ENCODE data around the gene SLC47A1.

DNA sequence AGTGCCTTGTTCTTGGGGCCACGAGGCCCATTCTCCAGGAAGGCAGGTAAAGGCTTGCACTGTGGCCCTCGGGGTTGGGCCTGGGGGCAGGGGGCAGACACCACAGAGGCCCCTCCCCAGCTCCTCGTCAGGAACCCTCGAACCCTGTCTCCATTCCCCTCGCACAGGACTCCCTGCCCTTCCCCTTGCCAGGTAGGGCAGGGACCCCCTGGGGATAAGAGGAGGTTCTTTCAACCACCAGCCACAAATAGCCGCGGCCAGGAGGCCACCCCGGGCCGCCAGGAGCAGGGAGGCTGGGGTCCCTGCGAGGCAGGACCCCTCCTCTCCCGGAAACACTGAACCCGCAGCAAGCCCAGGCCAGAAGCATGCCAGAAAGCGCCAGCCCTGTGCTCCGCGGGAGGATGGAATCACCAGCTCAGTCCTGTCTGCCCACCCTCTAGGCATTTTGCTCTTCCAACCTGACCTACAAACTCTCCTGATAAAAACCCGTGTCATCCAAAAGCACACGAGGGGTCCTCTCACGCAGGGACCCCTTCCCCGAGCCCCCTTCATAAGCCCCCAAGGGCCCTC, 45.6 kb downstream of the SLC47A1 start:
- TF ChIP-seq SIN3A (conservative IDR thresholded peaks at IDR 0.05 in 1 of 2, IDR thresholded peaks at IDR 0.05 in 1 of 2; ENCODE audit: low read depth in 1 of 2, low read length in 2 of 2), result no peak
- TF ChIP-seq, protein P1, sequence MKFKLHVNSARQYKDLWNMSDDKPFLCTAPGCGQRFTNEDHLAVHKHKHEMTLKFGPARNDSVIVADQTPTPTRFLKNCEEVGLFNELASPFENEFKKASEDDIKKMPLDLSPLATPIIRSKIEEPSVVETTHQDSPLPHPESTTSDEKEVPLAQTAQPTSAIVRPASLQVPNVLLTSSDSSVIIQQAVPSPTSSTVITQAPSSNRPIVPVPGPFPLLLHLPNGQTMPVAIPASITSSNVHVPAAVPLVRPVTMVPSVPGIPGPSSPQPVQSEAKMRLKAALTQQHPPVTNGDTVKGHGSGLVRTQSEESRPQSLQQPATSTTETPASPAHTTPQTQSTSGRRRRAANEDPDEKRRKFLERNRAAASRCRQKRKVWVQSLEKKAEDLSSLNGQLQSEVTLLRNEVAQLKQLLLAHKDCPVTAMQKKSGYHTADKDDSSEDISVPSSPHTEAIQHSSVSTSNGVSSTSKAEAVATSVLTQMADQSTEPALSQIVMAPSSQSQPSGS (IDR thresholded peaks at IDR 0.05; ENCODE audit: low read length), result no peak
- TF ChIP-seq, protein P2, sequence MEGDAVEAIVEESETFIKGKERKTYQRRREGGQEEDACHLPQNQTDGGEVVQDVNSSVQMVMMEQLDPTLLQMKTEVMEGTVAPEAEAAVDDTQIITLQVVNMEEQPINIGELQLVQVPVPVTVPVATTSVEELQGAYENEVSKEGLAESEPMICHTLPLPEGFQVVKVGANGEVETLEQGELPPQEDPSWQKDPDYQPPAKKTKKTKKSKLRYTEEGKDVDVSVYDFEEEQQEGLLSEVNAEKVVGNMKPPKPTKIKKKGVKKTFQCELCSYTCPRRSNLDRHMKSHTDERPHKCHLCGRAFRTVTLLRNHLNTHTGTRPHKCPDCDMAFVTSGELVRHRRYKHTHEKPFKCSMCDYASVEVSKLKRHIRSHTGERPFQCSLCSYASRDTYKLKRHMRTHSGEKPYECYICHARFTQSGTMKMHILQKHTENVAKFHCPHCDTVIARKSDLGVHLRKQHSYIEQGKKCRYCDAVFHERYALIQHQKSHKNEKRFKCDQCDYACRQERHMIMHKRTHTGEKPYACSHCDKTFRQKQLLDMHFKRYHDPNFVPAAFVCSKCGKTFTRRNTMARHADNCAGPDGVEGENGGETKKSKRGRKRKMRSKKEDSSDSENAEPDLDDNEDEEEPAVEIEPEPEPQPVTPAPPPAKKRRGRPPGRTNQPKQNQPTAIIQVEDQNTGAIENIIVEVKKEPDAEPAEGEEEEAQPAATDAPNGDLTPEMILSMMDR (IDR thresholded peaks at IDR 0.05; ENCODE audit: control extremely low read depth in 1 of 3, insufficient read depth in 1 of 3, low read depth in 1 of 3, low read length in 3 of 3), result no peak
- TF ChIP-seq GABPA (IDR thresholded peaks at IDR 0.05; ENCODE audit: borderline replicate concordance, insufficient read depth, low read length), result no peak
- no peak for TF ChIP-seq RAD21 (IDR thresholded peaks at IDR 0.05 in 1 of 2, conservative IDR thresholded peaks at IDR 0.05 in 1 of 2; ENCODE audit: low read depth in 2 of 2, low read length in 2 of 2)
- TF ChIP-seq EGR1 (IDR thresholded peaks at IDR 0.05; ENCODE audit: borderline replicate concordance, low read depth, low read length), result no peak
- TF ChIP-seq SRF (IDR thresholded peaks at IDR 0.05; ENCODE audit: low read depth, low read length), result no peak
- no peak for TF ChIP-seq HDAC6 (IDR thresholded peaks at IDR 0.05; ENCODE audit: low read depth, low read length)
- no peak for TF ChIP-seq RBBP5 (IDR thresholded peaks at IDR 0.05; ENCODE audit: borderline replicate concordance, low read depth, low read length)
- TF ChIP-seq JUN (IDR thresholded peaks at IDR 0.05; ENCODE audit: low read depth, low read length), result no peak
- TF ChIP-seq POLR2AphosphoS5 (IDR thresholded peaks at IDR 0.05; ENCODE audit: low read depth, low read length), result no peak
- TF ChIP-seq RXRA (IDR thresholded peaks at IDR 0.05; ENCODE audit: insufficient read depth, low read depth, low read length), result no peak
- no peak for TF ChIP-seq POLR2A (IDR thresholded peaks at IDR 0.05; ENCODE audit: control extremely low read depth in 1 of 2, low read depth in 2 of 2, low read length in 2 of 2)

Measured in H1 (cell line).